ENCODE results near the gene HHIPL1. TPM values are rescaled to one million over a fixed set of nuclear protein-coding genes. Genes with fewer than 3 reads are reported as not detected.
A peak's percentile ranks its signal among the peaks of the same experiment; 100 is the strongest.

Gene HHIPL1
- total RNA-seq, 1 experiment from 2014 or later, result 0.06 TPM

DNA sequence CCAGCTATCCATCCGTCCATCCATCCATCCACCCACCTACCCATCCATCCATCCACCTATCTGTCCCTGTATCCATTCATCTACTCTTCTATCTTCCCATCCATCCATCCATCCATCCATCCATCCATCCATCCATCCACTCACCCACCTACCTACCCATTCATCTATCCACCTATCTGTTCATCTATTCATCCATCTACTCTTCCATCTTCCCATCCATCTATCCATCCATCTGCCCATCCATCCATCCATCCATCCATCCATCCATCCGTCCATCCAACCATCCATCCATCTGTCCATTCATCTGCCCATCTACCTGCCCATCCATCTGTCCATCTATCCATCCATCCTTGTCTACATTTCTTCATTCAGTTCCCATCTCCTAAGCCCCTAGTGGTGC lies 17.8 kb upstream of the HHIPL1 start:
- intact Hi-C loops (cut with micrococcal nuclease; ENCODE audit: unreplicated experiment), result loop anchor here (10.0 kb wide), 1 partner anchor 232 kb away; no protein-coding TSS in a partner anchor
- H3K4me3 ChIP-seq (ENCODE audit: low read depth, low read length, poor library complexity, severe bottlenecking), result no peak overlapping the region
- H3K27me3 ChIP-seq (replicated peaks; ENCODE audit: insufficient read depth, low read depth, low read length, poor library complexity), result no peaks in the 10 kb centered on the region
- DNase-seq (ENCODE audit: low spot score), result no peak
- no peaks in the 10 kb centered on the region for H3K36me3 ChIP-seq (ENCODE audit: insufficient read depth, low read length, poor library complexity, severe bottlenecking)
- H3K9me3 ChIP-seq (ENCODE audit: low read depth, low read length, poor library complexity, severe bottlenecking), result no peaks in the 10 kb centered on the region
- no peak for TF ChIP-seq EZH2 (IDR thresholded peaks at IDR 0.05; ENCODE audit: borderline replicate concordance, low read depth, low read length, poor library complexity, severe bottlenecking)
- TF ChIP-seq, protein P1, sequence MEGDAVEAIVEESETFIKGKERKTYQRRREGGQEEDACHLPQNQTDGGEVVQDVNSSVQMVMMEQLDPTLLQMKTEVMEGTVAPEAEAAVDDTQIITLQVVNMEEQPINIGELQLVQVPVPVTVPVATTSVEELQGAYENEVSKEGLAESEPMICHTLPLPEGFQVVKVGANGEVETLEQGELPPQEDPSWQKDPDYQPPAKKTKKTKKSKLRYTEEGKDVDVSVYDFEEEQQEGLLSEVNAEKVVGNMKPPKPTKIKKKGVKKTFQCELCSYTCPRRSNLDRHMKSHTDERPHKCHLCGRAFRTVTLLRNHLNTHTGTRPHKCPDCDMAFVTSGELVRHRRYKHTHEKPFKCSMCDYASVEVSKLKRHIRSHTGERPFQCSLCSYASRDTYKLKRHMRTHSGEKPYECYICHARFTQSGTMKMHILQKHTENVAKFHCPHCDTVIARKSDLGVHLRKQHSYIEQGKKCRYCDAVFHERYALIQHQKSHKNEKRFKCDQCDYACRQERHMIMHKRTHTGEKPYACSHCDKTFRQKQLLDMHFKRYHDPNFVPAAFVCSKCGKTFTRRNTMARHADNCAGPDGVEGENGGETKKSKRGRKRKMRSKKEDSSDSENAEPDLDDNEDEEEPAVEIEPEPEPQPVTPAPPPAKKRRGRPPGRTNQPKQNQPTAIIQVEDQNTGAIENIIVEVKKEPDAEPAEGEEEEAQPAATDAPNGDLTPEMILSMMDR (conservative IDR thresholded peaks at IDR 0.05; ENCODE audit: low read depth, low read length), result no peak
- no TSS peak for BruUV-seq (replicated peaks)
- ChIA-PET POLR2A (ENCODE audit: low non-redundant PET) (no interaction called here), CTCF (no interaction called here)
- no peak overlapping the region for H3K27ac ChIP-seq (ENCODE audit: low read depth, low read length, poor library complexity, severe bottlenecking)
- peaks cover 5% of the 10 kb centered on the region for H3K4me1 ChIP-seq (ENCODE audit: insufficient read depth, low read length, poor library complexity, severe bottlenecking)

DNA sequence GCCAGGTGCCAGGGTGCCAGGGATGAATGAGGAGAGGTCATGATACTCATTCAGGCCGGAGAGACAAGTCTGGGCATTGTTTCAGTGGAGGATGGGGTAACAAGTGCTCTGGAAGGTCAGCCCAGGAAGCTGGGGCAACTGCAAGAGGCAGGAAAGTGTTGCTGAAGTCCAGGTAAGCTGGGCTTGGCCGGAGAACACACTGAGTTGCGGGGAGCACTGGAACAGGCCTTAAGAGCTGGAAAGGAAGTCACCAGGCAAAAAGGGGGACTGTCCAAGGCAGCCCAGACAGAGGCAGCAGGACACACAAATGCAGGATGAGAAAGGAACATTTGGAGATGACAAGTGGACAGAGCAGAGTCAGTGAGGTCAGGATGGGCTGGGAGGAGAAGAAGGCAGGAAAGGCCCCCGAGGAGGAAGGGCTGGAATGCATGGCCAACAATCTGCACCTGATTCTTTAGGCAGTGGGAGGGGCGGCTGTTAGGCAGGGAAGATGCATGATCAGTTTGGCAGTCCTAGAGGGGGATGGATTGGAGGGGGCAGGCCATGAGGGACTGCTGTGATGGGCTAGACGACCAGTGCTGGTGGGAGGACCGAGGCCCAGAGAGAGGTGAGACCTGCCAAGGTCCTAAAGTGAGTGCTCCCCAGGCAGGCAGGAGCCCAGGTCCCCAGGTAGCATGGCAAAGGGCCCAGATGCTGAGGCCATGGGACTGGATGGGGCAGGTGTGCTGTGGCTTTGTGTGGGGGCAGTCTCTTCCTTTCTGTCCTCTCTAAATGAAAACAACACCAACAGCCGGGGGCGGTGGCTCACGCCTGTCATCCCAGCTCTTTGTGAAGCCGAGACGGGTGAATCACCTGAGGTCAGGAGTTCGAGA lies 17.2 kb upstream of the HHIPL1 start:
- DNase-seq (ENCODE audit: low spot score), result no peak
- intact Hi-C loops (cut with micrococcal nuclease; ENCODE audit: unreplicated experiment), result loop anchor here (10.0 kb wide), 1 partner anchor 233 kb away; no protein-coding TSS in a partner anchor
- Histone ChIP-seq H3K27me3 (replicated peaks; ENCODE audit: insufficient read depth, low read depth, low read length, poor library complexity) (no peaks in the 10 kb centered on the region), H3K4me1 (ENCODE audit: insufficient read depth, low read length, poor library complexity, severe bottlenecking) (peaks cover 3% of the 10 kb centered on the region), H3K9me3 (ENCODE audit: low read depth, low read length, poor library complexity, severe bottlenecking) (no peaks in the 10 kb centered on the region), H3K36me3 (ENCODE audit: insufficient read depth, low read length, poor library complexity, severe bottlenecking) (no peaks in the 10 kb centered on the region), H3K4me3 (ENCODE audit: low read depth, low read length, poor library complexity, severe bottlenecking) (no peak overlapping the region), H3K27ac (ENCODE audit: low read depth, low read length, poor library complexity, severe bottlenecking) (no peak overlapping the region)
- CTCF ChIA-PET, result interaction anchor here (0.8 kb wide), 1 partner anchor 187 kb away, joined by 4 read pairs; no protein-coding TSS in a partner anchor
- no TSS peak for BruUV-seq (replicated peaks)
- POLR2A ChIA-PET (ENCODE audit: low non-redundant PET), result interaction anchor here (0.5 kb wide), 1 partner anchor 91 kb away, joined by 3 read pairs; no protein-coding TSS in a partner anchor
- TF ChIP-seq, protein P1 (conservative IDR thresholded peaks at IDR 0.05; ENCODE audit: low read depth, low read length), result no peak
- no peak for TF ChIP-seq EZH2 (IDR thresholded peaks at IDR 0.05; ENCODE audit: borderline replicate concordance, low read depth, low read length, poor library complexity, severe bottlenecking)

DNA sequence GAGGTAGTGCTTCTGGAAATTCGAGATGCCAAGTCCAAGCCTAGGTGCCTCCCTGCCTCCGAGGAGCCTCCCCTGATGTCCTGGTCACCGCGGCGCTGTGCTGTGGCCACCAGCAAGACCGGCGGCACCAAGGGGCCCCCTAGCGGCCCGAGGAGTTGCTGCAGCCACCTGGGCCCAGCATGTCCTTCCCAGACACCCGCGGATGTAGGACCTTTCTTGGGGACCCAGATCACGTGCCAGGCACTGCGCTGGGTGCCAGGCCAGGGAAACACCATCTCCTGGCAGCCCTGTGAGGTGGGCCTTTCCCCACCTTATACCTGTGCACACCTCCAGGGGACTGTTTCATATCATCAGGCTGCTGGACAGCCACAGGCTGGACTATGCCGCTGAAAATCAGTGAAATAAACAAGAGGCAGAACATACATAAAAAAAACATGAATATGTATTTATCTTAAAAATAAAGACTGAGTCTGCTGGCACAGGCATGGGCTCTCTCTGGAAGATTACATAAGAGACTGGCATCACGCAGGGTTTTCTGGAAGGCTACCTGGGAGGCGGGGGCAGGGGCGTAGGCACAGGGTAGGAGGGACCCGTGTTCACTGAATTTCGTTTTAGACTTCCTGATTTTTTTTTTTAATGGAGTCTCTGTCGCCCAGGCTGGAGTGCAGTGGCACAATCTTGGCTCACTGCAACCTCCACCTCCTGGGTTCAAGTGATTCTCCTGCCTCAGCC lies 15.9 kb upstream of the HHIPL1 start:
- Histone ChIP-seq H3K4me3 (ENCODE audit: low read depth, low read length, poor library complexity, severe bottlenecking) (no peak overlapping the region), H3K9me3 (ENCODE audit: low read depth, low read length, poor library complexity, severe bottlenecking) (no peaks in the 10 kb centered on the region), H3K27me3 (replicated peaks; ENCODE audit: insufficient read depth, low read depth, low read length, poor library complexity) (no peaks in the 10 kb centered on the region), H3K27ac (ENCODE audit: low read depth, low read length, poor library complexity, severe bottlenecking) (no peak overlapping the region), H3K36me3 (ENCODE audit: insufficient read depth, low read length, poor library complexity, severe bottlenecking) (no peaks in the 10 kb centered on the region), H3K4me1 (ENCODE audit: insufficient read depth, low read length, poor library complexity, severe bottlenecking) (no peaks in the 10 kb centered on the region)
- intact Hi-C loops (cut with micrococcal nuclease; ENCODE audit: unreplicated experiment), result loop anchor here (1.0 to 10.0 kb wide), 2 partner anchors 111 to 234 kb away; no protein-coding TSS in a partner anchor
- CTCF ChIA-PET, result interaction anchor here (0.8 kb wide), 1 partner anchor 189 kb away, joined by 4 read pairs; no protein-coding TSS in a partner anchor
- peak; percentile 75 for DNase-seq (ENCODE audit: low spot score)
- BruUV-seq (replicated peaks), result no TSS peak
- POLR2A ChIA-PET (ENCODE audit: low non-redundant PET), result no interaction called here
- TF ChIP-seq, protein P1 (conservative IDR thresholded peaks at IDR 0.05; ENCODE audit: low read depth, low read length), result peak; percentile 99
- TF ChIP-seq EZH2 (IDR thresholded peaks at IDR 0.05; ENCODE audit: borderline replicate concordance, low read depth, low read length, poor library complexity, severe bottlenecking), result no peak

All from A673 (cell line).